T1000 (cell line): ENCODE results near the gene ZSCAN10.

ENCODE experiments used
- DNase-seq: peaks from one replicate; lab custom pipeline; 2025; ENCODE audit warnings: mixed read lengths; lab: John Stamatoyannopoulos, UW

The ZSCAN10 gene

GRCh38 chr16:3046641-3047386 lies 52.3 kb downstream of the ZSCAN10 start:
- no peak for DNase-seq

- no peak for DNase-seq
Observed at GRCh38 chr16:3045758-3046640, 53.1 kb downstream of the ZSCAN10 start, which contains the start of gene MMP25. TSS of gene MMP25 (plus strand) at chr16:3046561. CDS start at chr16:3046918, 357 bp downstream.

- DNase-seq, result no peak
Observed at GRCh38 chr16:3044708-3045107, 54.4 kb downstream of the ZSCAN10 start.

DNA sequence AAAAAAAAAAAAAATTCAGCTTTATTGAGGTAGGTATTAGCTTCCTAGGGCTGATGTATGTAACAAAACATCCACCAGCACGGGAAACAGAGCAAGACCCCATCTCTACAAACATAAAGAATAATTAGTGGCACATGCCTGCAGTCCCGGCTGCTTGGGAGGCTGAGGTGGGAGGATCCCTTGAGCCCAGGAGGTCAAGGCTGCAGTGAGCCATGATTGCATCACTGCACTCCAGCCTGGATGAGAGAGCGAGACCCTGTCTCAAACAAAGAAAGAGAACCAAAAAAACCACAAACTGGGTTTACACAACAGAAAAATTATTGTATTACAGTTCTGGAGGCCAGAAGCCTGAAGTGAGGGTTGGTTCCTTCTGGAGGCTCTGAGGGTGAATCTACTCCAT lies 56.7 kb downstream of the ZSCAN10 start:
- DNase-seq, result no peak

DNA sequence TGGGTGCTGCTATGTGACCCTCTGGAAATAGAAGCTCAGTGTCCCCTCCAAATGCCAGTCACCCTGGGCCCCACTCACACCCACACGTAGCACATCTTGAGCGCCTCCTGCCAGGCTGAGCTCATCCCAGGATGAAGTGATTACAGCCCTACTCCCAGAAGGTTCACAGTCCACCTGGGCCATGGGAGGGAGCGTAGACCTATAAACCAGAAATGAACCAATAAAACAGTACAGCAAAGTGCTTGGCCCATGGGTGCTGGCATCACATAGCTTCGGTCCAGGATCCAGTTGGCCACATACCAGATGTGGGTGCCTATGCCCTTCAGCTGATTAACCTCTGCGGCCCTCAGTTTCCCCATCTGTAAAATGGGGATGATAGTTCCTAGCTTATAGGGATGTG lies 60.2 kb downstream of the ZSCAN10 start:
- DNase-seq, result no peak
